Fibroblast of the aortic adventitia (primary cell): ENCODE results near the gene INTS4. TPM values are rescaled to one million over a fixed set of nuclear protein-coding genes. Genes with fewer than 3 reads are reported as not detected.
A peak's percentile ranks its signal among the peaks of the same experiment; 100 is the strongest.
"Not testable (repeated sequence)": the region's sequence is repeated elsewhere in the genome, so short reads cannot be mapped to it uniquely, and the experiment has no call there.

Experiments
- DNase-seq: peaks from one replicate; pipeline ENCODE4 v3.0.0-alpha.2; 2010; ENCODE audit warnings: low read depth
- H3K4me3 ChIP-seq: 2 replicates; pipeline ENCODE4 v1.5.1; 2011; ENCODE audit warnings: low read depth, mild to moderate bottlenecking, control low read depth, low read length, moderate library complexity
- total RNA-seq: library from RNA; depleted of rRNA; stranded (reverse); fragments of >200 nt; gene quantifications from 2 replicates; pipeline ENCODE4 v1.2.3, GENCODE V29; 2012; ENCODE audit warnings: low replicate concordance
- TF ChIP-seq, protein P1 (sequence below): IDR thresholded peaks from 2 replicates; pipeline ENCODE4 v1.5.1; 2011; ENCODE audit warnings: mild to moderate bottlenecking, low read length, control low read depth, inconsistent platforms; ENCODE audit not compliant: insufficient read depth

The INTS4 gene
- total RNA-seq, 1 donor: 52.6 TPM

DNA sequence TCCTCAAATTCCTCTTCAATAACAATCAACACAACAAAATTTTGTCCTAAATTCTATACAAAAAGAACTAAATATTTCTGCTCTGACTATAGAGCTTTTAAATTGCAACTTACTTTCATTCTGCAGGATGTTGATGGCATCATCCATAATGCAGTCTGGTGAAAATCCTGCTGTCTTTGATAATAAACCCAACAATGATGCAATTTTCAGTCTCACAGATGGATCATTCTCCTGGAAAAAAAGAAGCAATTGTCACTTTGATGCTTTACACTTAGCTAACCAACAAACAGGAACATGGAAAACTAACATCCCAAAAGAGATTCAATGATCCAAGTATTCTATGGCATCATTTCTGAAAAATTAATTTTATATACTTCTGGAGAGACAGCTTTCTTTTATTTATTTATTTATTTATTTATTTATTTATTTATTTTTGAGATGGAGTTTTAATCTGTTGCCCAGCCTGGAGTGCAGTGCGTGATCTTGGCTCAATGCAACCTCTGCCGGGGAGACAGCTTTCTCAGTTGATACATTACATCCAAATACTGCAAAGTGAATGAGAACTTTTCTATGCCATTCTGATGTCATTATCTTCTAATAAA lies 13.0 kb downstream of the INTS4 start:
- H3K4me3 ChIP-seq: no peak overlapping the region
- DNase-seq: peak; percentile 4
- TF ChIP-seq, protein P1, sequence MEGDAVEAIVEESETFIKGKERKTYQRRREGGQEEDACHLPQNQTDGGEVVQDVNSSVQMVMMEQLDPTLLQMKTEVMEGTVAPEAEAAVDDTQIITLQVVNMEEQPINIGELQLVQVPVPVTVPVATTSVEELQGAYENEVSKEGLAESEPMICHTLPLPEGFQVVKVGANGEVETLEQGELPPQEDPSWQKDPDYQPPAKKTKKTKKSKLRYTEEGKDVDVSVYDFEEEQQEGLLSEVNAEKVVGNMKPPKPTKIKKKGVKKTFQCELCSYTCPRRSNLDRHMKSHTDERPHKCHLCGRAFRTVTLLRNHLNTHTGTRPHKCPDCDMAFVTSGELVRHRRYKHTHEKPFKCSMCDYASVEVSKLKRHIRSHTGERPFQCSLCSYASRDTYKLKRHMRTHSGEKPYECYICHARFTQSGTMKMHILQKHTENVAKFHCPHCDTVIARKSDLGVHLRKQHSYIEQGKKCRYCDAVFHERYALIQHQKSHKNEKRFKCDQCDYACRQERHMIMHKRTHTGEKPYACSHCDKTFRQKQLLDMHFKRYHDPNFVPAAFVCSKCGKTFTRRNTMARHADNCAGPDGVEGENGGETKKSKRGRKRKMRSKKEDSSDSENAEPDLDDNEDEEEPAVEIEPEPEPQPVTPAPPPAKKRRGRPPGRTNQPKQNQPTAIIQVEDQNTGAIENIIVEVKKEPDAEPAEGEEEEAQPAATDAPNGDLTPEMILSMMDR: no peak

DNA sequence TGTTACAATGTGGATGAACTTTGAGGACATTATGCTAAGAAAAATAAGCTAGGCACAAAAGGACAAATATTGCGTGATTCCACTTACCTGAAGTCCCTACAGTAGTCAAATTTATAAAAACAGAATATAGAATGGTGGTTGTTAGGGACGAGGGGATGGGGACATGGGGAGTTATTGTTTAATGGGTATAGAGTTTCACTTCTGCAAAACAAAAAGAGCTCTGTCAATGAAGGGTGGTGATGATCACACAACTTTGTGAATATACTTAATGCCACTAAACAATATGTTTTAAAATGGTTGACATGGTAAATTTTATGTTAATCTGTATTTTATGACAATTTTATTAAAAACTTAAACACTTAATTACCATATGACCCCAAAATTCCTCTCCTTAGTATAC lies 26.1 kb downstream of the INTS4 start:
- H3K4me3 ChIP-seq: no peak overlapping the region
- TF ChIP-seq, protein P1: no peak
- no peak for DNase-seq

DNA sequence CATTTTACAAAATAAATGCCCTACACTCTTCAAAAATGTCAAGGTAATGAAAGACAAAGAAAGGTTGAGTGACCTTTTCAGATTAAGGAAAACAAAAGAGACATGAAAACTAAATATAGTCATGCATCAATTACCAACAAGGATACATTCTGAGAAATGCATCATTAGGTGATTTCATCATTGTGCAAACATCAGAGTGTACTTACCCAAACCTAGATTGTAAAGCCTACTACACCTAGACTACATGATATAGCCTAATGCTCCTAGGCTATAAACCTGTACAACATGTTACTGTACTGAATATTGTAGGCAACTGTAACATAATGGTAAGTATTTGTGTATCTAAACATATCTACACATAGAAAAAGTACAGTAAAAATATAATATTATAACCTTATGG lies 26.7 kb downstream of the INTS4 start:
- TF ChIP-seq, protein P1: no peak
- no peak for DNase-seq
- H3K4me3 ChIP-seq: no peak overlapping the region

DNA sequence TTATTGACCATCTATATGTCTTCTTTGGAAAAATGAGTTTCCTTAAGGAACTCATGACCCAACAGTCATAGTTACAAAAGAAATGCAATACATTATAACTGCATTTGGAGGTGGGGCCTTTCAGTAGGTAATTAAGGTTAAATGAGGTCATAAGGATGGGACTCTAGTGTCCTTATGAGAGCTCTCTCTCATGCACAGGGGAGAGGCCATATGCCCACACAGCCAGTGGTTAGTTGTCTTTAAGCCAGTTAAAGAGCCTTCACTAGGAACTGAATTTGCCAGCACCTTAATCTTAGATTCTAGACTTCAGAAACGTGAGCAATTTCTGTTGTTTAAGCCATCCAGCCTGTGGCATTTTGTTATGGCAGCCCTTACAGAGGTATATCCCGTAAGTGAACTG lies 27.3 kb downstream of the INTS4 start:
- no peak overlapping the region for H3K4me3 ChIP-seq
- TF ChIP-seq, protein P1: no peak

DNA sequence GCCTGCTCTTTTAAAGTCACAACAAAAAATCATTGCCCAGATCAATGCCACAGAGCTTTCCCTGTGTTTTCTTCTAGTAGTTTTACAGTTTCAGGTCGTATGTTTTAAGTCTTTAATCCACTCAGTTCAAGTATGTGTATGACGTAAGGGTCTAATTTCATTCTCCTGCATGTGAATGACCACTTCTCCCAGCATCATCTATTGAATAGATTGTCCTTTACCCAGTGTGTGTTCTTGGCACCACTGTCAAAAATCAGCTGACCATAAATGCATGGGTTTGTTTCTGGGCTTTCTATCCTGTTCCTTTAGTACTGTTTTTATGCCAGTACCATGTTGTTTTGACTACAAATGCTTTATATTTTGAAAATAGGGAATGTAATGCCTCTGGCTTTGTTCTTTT lies 28.1 kb downstream of the INTS4 start:
- no peak overlapping the region for H3K4me3 ChIP-seq
- TF ChIP-seq, protein P1: no peak
- no peak for DNase-seq

More for the DNA sequence above, 27.3 kb downstream of the INTS4 start:
- DNase-seq: no peak

DNA sequence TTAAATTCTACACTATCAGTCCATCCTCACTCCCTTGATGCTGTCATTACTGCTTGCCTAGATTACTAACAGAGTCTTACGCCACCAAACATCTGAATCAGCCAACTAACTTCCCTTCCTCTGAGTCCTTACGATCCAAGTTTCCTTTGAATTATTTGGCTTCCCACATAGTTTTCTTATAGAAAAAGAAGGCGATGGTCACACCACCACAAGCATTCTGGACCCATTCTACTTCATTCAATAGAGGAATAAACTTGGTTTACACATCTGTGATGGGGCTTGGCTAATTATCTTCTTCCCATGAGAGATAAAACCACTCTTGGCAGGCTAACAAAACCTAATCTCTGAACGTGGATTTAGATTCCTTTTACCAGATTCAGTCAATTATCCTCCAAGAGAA lies 35.0 kb downstream of the INTS4 start:
- TF ChIP-seq, protein P1: no peak
- H3K4me3 ChIP-seq: no peak overlapping the region
- DNase-seq: peak; percentile 74

DNA sequence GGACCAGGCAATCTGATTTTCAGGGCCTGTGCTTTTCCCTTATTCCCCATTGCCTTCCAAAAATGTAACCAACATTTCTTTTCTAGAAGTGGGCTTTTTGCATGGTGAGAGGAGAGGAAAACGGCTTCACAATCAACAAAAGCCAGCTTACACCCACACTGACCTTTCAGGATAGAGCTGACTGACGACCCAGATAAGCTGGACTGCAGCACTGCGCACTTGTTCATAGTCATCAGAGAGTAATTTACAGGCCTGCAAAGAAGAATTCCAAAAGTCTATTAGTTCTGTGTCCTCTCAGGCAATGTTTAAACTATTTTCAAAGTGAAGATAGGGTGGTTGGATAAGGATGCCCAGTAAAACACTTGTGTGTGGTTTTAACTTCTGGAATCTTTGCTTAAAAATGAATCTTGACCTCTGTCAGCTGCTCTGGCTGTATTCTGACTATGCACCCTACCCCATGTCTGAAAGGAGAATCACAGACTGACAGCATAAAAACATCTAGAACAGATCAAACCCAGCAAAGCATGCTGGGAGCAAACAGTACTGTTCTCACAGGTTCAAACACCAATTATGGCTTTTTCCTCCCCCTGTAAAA lies 35.8 kb downstream of the INTS4 start:
- peak; percentile 43 for DNase-seq
- H3K4me3 ChIP-seq: not testable (repeated sequence)

DNA sequence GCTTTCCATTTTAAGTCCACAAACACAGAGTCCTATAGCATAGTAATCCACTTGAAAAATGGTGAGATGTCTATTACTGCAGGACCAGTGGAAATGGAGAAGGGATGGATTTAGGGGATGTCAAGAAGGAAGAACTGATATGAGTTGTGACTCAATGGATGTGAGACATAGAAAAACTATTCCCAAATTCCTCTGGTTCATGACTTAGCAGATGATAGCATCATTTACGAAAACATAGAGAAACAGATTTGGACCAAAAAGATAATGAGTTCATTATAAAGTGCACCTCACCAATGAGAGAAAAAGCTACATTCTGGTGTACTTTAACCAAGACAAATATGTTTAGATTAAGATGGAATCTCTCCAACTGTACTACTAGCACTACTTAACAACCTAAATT lies 51.2 kb downstream of the INTS4 start:
- not testable (repeated sequence) for H3K4me3 ChIP-seq
- DNase-seq: peak; percentile 57

DNA sequence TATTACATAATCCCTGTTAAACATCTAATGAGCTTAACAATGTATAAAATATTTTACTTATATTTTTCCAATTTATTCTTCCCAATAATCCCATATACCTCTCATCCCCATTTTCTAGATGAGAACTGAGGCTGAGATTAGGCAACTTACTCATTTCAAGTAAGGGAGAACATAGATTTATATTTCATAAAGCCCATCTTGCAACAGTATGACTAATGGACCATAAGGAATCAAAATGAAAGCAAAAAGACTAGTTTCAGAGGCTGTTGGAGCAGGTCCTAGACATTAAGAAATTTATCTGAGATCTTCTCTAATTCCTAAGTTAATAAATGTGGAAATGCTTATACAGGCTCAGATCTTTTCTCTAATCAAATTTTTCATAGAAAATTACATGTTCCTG lies 52.0 kb downstream of the INTS4 start:
- DNase-seq: peak; percentile 39
- not testable (repeated sequence) for H3K4me3 ChIP-seq

DNA sequence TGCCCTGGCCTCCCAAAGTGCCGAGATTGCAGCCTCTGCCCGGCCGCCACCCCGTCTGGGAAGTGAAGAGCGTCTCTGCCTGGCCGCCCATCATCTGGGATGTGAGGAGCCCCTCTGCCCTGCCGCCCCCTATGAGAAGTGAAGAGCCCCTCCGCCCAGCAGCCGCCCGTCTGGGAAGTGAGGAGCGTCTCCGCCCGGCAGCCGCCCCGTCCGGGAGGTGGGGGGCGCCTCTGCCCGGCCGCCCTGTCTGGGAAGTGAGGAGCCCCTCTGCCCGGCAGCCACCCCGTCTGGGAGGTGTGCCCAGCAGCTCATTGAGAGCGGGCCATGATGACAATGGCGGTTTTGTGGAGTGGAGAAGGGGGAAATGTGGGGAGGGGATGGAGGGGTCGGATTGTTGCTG lies 60.9 kb downstream of the INTS4 start:
- H3K4me3 ChIP-seq, DNase-seq: not testable (repeated sequence)

DNA sequence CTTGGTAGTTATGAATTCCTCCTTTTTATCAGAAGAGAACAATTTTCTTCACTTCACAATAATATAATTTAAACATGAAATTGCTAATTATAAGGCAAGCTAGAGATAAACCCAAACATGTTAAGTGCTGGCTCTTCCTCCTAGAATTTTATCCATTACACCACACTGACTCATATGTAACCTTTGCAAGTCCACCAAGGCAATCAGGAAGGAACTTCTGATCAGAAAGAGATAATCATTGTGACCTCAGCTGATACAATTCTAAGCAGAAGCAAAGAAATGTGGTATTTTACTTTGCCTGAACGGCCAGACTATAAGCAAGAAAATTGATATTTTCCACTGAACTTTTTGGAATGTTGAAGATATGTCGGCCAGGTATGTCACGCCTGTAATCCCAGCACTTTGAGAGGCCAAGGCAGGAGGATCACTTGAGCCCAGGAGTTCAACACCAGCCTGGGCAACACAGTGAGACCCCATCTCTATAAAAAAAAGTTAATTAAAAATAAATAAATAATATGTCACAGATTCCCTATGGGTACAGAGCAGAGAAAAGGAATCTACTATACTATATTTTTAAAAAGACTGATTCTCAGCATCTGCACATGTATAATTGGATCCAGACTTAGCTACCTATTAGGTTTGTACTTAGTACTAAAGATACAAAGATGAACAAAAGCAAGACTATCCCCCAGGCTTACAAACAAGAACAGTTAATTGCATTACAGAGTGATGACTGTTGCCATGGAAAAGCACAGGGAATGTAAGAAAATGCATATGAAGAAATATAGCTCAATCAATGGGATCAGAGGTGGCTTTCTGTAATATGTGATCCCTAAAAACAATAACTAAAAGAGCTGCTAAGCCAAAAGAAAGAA lies 63.9 kb downstream of the INTS4 start:
- not testable (repeated sequence) for H3K4me3 ChIP-seq, DNase-seq
